GM12878 (cell line): ENCODE measurements around the gene PARP8.

ENCODE experiments used
- CEBPB ChIP-seq, 2 experiments: fragments of 150-350 bp in 1 of 2; IDR thresholded peaks; 2 replicates each; pipeline ENCODE4 v1.6.1; 2012 to 2014; ENCODE audit warnings: low read depth in 2 of 2, low read length in 2 of 2, borderline replicate concordance in 1 of 2, inconsistent platforms in 1 of 2
- CTCF ChIP-seq, 3 experiments: IDR thresholded peaks in 2 of 3; conservative IDR thresholded peaks in 1 of 3; 2 replicates each; pipeline ENCODE4 v1.5.1; 2011; ENCODE audit warnings: low read depth in 3 of 3, low read length in 3 of 3, mild to moderate bottlenecking in 3 of 3, control low read depth in 2 of 3, moderate library complexity in 2 of 3, inconsistent platforms in 1 of 3, mixed read lengths in 1 of 3; ENCODE audit not compliant: control insufficient read depth in 2 of 3, insufficient read depth in 1 of 3; ENCODE audit errors: extremely low read depth in 1 of 3
- EZH2 ChIP-seq: IDR thresholded peaks from 2 replicates; pipeline ENCODE4 v1.6.1; 2012; ENCODE audit warnings: low read depth, mild to moderate bottlenecking, control low read depth, inconsistent platforms, low read length, borderline replicate concordance; ENCODE audit not compliant: control insufficient read depth
- POLR2A ChIP-seq: IDR thresholded peaks from 2 replicates; pipeline ENCODE4 v1.6.1; 2011; ENCODE audit warnings: low read depth, mild to moderate bottlenecking, low read length
- RBBP5 ChIP-seq: fragments of 200-600 bp; sonication (generic); conservative IDR thresholded peaks from 2 replicates; pipeline ENCODE4 v1.6.1; 2016
- REST ChIP-seq: IDR thresholded peaks from 2 replicates; pipeline ENCODE4 v1.6.1; 2012; ENCODE audit warnings: mild to moderate bottlenecking, low read depth, low read length
- RFX5 ChIP-seq: IDR thresholded peaks from 2 replicates; pipeline ENCODE4 v1.6.1; 2011; ENCODE audit warnings: low read depth, low read length, improper control_type of control experiment
- SMARCA5 ChIP-seq: fragments of 450-650 bp; IDR thresholded peaks from 2 replicates; pipeline ENCODE4 v1.6.1; 2017; ENCODE audit warnings: mild to moderate bottlenecking
- ZNF274 ChIP-seq: IDR thresholded peaks from one replicate; pipeline ENCODE4 v1.8.0; 2011; ENCODE audit not compliant: insufficient read length, insufficient read depth

GRCh38 chr5:50766967-50767366, 100.5 kb downstream of the PARP8 start:
- no peak for TF ChIP-seq POLR2A
- no peak for TF ChIP-seq CEBPB (IDR thresholded peaks at IDR 0.05; ENCODE audit: borderline replicate concordance in 1 of 2, low read depth in 2 of 2, low read length in 2 of 2)
- no peak for TF ChIP-seq SMARCA5
- no peak for TF ChIP-seq RBBP5
- TF ChIP-seq RFX5: no peak
- TF ChIP-seq EZH2: no peak
- no peak for TF ChIP-seq REST
- no peak for TF ChIP-seq CTCF (IDR thresholded peaks at IDR 0.05 in 2 of 3, conservative IDR thresholded peaks at IDR 0.05 in 1 of 3; ENCODE audit: control insufficient read depth in 2 of 3, extremely low read depth in 1 of 3, insufficient read depth in 1 of 3, low read depth in 3 of 3, low read length in 3 of 3)
- no peak for TF ChIP-seq ZNF274
